GM19239 (cell line): ENCODE results near the gene CDH19.
"Not testable (repeated sequence)": the region's sequence is repeated elsewhere in the genome, so short reads cannot be mapped to it uniquely, and the experiment has no call there.

Experiments
- DNase-seq: peaks from one replicate; pipeline ENCODE4 v3.0.0; 2011; ENCODE audit warnings: low spot score; ENCODE audit not compliant: insufficient read length
- FAIRE-seq: peaks from 2 replicates; lab custom pipeline; 2011; peaks lifted over from hg19 to GRCh38; lab: Jason Lieb, UNC

CDH19 gene

GRCh38 chr18:66473882-66474281 is 130.0 kb downstream of the CDH19 start:
- no peak for FAIRE-seq
- no peak for DNase-seq

- not testable (repeated sequence) for FAIRE-seq, DNase-seq
Measured at GRCh38 chr18:66466184-66466583, 137.7 kb downstream of the CDH19 start.

DNA sequence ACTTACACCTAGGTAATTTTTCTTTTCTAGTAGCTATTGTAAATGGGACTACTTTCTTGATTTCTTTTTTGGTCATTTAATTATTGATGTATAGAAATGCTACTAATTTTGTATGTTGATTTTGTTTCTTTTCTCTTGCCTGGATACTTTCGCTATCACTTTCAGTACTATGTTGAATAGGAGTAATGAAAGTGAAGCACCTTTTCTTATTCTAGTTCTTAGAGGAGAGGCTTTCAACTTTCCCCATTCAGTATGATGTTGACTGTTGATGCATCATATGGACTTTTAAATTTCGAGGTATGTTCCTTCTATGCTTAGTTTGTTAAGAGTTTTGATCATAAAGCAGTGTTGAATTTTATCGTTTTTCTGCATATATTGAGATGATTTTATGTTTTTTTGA is 142.5 kb downstream of the CDH19 start:
- FAIRE-seq (no peak), DNase-seq (no peak)

DNA sequence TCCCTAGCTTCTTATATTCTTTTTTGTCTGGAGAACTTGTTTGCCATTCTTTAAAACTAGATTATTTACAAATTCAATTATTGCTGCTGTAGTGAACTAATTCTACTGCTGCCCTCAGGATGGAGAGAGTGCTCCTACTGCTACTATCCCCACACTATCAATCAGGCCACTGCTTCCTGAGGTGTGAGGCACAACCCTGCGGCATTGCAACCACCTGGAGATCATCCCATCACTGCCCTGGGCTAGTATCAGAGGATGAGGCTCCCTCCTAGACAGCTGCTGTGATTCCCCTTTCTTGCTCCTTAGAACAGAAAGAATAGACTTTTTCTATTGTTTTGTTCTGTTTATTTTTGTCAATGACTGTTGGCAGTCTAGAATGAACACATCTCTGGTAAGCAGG is 146.6 kb downstream of the CDH19 start:
- DNase-seq: no peak
- FAIRE-seq: no peak
